NCI-H2227 (cell line): ENCODE data around the gene ALDH3A2.
"Not testable (repeated sequence)": the region's sequence is repeated elsewhere in the genome, so short reads cannot be mapped to it uniquely, and the experiment has no call there.

Source experiments
- DNase-seq: peaks from one replicate; lab custom pipeline; 2025; ENCODE audit not compliant: unreplicated experiment; lab: John Stamatoyannopoulos, UW

The ALDH3A2 gene

DNA sequence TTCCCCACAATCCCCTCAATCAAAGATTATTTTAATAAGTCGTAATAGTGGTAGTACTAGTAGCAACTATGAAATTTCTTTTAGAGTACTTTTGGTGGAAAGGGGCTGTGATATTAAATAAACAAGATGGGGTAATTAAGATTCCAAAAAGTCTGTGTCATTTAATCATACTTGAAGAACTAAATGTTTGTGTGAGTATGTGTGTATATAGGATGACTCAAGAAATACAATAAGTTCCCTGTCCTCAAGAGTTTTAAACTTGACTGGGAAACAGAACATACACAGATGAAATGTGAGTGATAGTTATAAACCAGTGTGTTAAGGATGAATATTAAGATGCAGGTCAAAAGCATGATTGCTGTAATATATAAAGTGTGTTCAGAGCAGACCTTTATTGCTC lies 2.3 kb downstream of the ALDH3A2 start:
- no peak for DNase-seq

DNA sequence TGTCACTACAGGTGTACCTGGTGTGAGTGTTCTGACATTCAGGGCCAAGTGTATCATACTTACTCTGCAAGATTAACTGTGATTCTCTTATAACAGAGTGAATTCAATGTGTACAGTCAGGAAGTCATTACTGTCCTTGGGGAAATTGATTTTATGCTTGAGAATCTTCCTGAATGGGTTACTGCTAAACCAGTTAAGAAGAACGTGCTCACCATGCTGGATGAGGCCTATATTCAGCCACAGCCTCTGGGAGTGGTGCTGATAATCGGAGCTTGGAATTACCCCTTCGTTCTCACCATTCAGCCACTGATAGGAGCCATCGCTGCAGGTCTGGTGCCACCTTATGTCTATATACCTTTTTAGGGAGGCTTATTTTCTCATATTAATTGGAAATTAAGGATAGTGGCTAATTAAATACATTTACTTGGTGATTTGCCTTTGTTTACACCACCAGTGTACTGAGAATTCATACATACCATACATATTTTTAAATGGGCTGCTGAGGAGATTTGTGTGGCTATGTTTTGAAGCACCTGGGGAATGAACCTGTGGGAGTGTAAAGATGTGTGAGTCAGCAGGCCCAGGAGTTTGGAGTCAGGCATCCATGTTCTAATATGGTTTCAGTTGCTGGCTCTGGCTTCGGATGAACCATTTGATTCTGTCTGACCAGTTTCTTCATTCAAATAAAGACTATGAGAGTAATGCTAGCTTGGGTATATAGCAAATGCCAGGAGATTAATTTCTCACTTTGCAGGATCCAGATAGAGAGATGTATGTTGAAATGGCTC lies 3.1 kb downstream of the ALDH3A2 start:
- DNase-seq: no peak

DNA sequence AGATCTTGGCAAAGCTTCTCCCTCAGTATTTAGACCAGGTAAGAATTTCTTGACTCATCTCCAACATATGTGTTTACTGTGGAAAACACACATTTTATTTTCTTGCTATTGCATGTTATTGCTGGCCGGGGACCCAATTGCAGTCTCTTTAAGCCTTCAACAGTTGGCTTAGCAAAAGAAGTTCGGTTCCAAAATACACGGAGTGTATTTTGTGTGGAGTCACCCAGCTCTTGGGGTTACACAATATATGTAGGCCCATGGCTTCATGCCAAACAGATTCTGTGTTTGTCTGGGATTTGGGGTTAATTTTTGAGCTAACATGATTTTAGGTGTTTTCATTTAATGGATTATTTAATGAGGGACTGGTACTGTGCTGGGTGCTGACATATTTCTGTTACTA lies 4.0 kb downstream of the ALDH3A2 start:
- DNase-seq: no peak

DNA sequence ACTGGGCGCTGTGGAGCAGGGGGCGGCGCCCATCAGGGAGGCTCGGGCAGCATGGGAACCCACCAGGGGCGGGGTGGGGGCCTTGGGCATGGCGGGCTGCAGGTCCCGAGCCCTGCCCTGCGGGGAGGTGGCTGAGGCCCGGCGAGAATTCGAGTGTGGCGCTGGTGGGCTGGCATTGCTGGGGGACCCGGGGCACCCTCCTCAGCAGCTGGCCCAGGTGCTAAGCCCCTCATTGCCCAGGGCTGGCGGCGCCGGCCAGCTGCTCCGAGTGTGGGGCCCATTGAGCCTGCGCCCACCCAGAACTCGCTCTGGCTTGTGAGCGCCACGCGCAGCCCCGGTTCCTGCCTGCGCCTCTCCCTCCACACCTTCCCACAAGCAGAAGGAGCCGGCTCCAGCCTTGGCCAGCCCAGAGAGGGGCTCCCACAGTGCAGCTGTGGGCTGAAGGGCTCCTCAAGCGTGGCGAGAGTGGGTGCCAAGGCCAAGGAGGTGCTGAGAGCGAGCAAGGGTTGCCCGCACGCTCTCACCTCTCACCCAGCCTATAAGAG lies 5.9 kb downstream of the ALDH3A2 start:
- no peak for DNase-seq

DNA sequence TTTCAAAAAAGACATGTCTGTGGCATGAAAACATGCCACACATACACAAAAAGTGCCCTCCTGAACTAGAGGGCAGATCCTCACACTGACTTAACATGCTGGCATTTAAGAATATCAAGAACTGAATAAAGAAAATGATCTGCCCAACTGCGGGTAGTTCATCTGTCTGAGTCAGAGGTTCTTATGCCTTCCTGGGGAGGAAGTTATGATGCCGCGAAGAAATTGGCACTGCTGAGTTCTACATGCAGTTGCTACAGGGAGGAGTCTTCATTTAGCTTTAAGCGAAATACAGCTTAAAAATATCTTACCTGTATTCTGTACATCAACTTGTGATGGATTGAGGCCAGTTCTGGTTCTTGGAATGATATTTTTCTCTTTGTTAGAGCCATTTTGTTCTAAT lies 6.3 kb downstream of the ALDH3A2 start:
- DNase-seq: no peak

DNA sequence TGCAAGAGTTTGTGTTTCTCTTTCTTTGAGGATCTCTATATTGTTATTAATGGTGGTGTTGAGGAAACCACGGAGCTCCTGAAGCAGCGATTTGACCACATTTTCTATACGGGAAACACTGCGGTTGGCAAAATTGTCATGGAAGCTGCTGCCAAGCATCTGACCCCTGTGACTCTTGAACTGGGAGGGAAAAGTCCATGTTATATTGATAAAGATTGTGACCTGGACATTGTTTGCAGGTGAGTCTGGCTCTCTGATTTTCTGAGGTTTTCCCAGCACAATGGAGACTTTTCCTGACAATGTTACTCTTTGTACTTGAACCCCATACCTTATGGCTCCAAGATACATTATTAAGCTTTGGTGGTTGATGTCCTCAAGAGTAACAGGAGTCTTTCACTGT lies 7.8 kb downstream of the ALDH3A2 start:
- DNase-seq: no peak

DNA sequence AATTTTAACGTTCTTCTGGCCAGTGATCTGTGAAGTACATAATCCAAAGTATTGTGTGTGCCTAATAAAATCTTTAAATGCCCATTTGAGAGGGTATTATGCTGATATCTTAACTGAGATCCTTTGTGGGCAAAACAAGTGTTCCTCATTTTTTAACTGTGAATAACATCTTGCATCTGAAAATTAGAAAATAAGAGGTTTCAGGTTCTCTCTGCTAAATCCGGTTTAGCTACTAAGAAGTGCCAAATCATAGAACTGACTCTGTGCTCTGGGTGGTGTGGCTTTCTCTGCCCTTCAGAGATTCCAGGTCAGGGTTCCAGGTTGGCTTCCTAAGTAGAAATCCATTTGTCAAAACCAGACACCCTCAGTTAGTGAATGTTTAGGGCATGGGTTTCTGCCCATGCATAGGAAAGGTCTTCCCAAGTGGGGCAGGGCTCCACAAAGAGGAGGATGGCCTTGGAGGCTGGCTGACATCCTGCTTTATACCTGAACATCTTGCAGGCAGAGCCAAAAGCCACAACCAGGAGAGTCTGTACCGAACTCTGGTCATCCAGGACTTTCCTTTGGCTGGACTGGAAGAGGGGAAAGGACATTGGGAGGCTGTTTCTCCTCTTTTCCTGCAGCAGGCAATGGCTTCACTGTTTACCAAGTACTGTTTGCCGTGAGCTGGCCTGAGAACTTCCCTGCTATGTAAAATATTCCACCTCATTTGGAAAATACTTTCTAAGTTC lies 8.5 kb downstream of the ALDH3A2 start:
- DNase-seq: no peak

DNA sequence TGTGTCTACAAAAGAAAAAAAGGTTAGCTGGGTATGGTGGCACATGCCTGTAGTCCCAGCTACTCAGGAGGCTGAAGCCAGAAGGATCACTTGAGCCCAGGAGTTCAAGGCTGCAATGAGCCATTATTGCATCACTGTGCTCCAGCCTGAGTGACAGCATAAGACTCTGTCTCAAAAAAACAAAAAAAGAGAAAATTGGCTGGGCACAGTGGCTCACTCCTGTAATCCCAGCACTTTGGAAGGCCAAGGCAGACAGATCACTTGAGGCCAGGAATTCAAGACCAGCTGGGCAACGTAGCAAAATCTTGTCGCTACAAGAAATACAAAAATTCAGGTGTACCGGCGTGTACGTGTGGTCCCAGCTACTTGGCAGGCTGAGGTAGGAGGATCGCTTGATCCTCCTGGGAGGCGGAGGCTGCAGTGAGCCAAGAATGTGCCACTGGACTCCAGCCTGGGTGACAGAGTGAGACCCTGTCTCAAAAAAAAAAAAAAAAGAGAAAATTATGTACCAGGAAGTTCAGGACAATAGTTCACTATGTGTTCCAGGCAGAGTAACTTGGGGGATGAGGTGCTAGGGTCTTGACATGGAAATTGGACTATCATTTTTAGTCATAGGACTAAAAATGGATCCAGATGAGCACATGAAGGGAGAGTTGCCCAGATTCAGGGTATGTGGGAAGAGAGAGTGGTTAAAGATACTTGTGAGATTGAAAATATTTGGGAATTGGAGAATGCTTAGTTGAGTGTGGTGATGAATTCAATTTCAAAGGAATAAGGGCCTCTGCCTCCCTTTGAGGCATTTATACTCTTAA lies 11.0 kb downstream of the ALDH3A2 start:
- DNase-seq: no peak

DNA sequence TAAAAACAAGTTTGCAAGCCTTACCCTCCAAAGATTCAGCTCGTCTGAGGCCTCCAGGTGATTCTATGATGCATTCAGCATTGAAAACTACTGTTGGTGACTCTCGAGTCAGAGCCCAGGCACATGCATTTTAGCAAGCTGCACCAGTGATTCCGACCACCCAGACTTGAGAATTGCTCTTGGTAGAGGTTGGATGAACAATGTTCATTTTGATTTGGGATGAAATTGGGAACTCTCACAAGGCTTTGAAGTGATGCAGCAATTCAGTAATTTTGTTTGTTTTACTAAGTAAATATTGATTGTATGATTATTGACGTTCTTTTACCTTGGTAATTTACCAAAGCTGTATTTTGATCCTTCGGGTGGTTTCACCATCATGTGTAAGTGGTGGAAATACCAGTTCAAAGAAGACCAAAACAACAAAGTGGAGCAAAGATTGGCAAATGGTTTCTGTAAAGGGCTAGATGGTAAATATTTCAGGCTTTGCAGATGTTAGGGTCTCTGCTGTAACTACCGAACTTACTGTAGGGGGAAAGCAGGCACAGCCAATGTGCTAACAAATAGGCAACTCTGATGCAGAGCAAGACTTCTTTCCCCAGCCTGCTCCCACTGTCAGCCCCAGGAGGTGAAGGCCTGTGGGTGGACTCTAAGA lies 11.8 kb downstream of the ALDH3A2 start:
- no peak for DNase-seq

DNA sequence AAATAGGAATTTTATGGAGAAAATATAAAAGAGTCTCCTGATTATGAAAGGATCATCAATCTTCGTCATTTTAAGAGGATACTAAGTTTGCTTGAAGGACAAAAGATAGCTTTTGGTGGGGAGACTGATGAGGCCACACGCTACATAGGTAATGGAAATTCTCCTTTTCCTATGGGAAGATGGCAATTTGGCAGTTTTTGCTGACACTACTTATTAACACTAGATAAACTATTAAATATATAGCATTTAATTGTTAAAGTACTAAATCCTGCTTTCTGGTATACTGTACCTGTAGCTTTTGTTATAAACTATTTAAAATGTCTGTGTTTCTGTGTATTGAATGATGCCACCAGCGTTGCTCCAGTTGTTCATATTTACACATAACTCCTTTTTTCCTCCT lies 12.6 kb downstream of the ALDH3A2 start:
- DNase-seq: no peak

DNA sequence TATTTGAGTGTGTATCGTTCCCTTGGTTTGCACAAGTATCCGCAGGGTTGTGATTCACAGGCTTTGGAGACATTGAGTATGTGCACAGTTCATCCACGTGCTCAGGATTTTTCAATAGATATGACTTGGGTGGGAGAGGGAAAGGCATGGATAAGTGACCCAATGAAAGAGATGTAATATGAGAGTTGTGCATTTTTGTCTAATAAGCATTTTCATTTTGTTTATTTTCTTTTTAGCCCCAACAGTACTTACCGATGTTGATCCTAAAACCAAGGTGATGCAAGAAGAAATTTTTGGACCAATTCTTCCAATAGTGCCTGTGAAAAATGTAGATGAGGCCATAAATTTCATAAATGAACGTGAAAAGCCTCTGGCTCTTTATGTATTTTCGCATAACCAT lies 14.5 kb downstream of the ALDH3A2 start:
- no peak for DNase-seq

DNA sequence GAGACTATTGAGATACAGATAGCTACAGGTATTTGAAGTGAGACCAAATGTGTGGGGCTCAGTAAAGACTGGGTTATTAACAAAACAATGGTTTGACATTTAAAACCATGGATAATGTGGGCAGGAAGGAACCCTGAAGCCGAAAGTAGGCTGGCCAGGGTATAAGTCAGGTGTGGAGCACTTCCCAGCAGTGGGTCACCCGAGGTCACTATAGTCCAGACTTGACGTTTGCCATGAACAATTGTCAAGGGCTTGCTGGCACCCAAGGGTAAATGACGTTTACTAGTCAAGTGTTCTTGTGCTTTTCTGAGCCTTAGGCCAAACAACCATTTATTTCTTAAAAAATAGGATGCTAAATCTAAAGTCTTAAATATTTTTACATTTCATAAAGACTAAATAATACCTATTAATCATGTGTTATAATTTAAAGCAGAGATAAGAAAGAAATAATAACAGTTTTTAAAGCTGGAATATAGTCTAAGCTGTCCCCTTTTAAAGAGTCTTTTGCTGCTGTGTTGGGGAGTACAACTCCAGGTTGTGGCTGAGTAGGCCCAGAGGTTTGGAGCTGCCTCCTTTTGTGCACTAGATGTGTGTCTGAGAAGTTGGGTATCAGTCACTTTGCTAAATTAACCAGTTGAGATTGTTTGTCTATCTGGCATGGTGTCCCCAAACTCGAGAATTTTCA lies 15.7 kb downstream of the ALDH3A2 start:
- DNase-seq: no peak

DNA sequence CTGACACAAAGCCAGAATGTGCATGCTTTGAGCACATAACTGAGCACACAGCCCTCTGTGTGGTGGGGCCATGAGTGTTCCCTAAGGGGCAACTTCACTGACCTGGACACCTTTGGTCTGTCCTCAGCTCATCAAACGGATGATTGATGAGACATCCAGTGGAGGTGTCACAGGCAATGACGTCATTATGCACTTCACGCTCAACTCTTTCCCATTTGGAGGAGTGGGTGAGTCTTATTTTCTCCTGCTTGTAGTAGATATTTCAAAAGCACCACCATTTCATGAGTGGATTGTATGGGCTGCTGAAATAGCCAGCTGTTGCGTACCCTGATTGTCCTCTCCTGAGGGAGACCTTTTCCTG lies 16.2 kb downstream of the ALDH3A2 start:
- DNase-seq: no peak

DNA sequence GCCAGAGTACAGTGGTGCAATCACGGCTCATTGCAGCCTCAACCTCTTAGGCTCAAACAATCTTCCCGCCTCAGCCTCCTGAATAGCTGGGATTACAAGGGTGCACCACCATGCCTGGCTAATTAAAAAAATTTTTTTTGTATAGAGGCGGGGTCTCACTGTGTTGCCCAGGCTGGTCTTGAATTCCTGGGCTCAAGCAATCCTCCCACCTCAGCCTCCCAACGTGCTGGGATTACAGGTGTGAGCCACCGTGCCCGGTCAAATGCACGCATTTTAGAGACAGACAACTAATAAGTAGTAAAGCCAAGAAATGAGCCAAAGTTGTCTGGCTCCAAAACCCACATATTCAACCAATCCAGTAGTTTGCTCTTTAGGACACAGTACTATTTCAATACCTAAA lies 21.1 kb downstream of the ALDH3A2 start:
- DNase-seq: not testable (repeated sequence)

DNA sequence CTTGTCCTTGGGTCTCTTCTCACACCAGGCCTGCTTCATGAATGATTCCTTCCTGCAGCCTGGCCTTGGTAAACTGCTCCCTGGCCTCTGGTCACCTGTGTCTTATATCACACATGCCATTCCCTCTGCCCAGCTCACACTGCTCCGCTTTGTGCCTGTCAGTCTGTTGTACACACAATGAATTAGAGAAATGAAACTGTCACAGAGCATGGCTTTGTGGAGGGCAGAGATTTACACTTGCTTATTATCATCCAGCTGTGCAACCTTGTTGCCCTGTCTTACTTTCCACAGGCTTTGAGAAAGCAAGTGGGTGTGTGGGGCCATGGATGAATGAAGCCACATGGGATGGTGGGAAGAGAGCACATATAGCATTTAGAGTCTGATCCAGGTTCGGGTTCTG lies 22.4 kb downstream of the ALDH3A2 start:
- DNase-seq: no peak

DNA sequence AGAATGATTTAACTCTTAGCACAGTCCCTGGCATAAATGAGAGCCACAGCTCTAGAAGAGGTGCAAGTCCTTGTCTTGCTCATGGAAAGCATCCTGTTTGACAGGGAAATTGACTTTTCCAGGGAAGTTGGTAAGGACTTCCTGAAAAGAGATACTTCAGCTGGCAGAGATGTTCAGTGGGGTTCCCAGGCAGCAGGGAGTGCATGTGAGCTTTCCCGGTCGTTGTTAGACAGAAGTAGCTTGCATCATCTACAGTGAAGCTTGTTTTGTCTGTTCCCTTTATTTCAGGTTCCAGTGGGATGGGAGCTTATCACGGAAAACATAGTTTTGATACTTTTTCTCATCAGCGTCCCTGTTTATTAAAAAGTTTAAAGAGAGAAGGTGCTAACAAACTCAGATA lies 22.9 kb downstream of the ALDH3A2 start:
- DNase-seq: no peak

DNA sequence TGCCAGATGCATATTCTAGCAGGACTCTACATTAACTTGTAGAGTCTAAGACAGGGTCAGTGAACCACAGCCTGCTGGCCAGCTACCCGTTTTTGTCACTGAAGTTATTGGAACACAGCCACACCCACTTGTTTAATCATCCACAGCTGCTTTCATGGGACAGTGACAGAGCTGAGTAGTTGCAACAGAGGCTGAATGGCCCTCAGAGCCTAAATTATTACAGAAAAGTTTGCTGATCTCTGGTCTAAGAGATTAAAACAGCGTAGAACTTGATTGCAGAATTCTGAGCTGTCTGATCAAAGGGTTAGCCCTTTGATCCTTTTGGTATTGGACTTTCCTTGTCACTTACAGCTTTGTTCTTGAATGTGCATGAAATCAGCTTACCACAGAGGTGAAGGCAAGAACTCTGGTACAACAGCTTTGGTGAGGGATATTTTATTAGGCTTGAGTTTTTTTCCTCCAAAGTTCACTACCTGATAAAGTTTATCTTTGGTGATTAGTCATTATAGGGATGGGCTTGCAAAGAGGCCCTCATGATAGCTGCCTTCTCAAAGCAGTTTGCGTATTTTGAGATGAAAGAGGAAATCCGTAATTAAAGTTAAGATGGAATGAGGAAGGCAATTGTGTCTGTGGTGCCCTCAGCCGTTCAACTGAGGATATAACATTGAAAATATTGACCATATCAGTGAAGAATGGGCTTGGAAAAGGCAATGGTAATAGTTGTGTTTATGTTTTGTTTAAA lies 23.6 kb downstream of the ALDH3A2 start:
- DNase-seq: no peak

DNA sequence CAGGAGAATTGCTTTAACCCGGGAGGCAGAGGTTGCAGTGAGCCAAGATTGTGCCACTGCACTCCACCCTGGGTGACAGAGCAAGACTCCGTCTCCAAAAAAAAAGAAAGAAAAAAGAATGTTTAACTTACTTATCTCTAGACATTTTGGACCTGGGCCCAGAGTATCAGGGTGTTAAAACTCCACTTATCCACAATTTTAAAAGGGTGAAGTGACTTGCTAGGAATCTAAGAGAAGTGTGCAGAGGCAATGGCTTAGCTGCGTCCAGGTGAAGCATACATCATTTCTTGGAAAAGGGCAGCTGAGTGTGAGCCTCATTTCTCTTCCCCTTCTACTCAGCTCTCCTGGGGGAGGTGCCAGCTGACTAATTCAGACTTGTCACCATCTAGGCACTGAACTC lies 25.1 kb downstream of the ALDH3A2 start:
- DNase-seq: no peak

DNA sequence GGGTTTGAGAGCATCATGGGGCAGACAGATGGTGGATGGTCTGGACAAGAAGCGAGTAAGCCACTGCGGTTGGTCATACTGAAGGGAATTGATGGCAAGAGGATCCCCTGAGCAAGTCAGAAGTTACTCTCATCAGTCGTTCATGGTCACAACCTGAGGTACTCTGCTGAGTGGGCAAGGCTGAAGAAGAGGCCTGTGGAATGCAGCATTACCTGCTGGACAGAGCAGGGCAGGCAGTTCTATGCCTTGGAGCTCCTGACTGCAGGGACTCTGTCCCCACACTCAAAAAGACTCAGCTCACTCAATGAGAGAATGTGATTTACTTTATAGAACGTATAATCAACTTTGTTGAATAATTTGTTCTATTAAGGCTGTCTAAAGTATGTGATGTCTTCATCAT lies 28.3 kb downstream of the ALDH3A2 start:
- no peak for DNase-seq
